GM23338 (cell line): ENCODE data around the gene FAM20A. TPM values are rescaled to one million over a fixed set of nuclear protein-coding genes. Genes with fewer than 3 reads are reported as not detected.
"Not testable (repeated sequence)": the region's sequence is repeated elsewhere in the genome, so short reads cannot be mapped to it uniquely, and the experiment has no call there.

ENCODE experiments used
- ATAC-seq: fragments of 200-7000 bp; cut with Tn5 transposase; 3 replicates; pipeline ENCODE4 v1.9.1; 2020
- DNase-seq: peaks from one replicate; pipeline ENCODE4 v3.0.0-alpha.2; 2015; ENCODE audit warnings: low spot score
- H2AFZ ChIP-seq: fragments of 200-600 bp; sonication (generic); 2 replicates; pipeline ENCODE4 v1.8.0; 2016; ENCODE audit warnings: antibody characterized with exemption, mild to moderate bottlenecking, moderate library complexity
- H3F3A ChIP-seq: fragments of 200-600 bp; sonication (generic); replicated peaks from 2 replicates; pipeline ENCODE4 v1.8.0; 2017; ENCODE audit warnings: antibody characterized with exemption, mixed run types, low read depth
- H3K27ac ChIP-seq: fragments of 200-600 bp; sonication (generic); 2 replicates; pipeline ENCODE4 v1.6.1; 2016; ENCODE audit warnings: low read depth
- H3K27me3 ChIP-seq: fragments of 200-600 bp; sonication (generic); 2 replicates; pipeline ENCODE4 v1.8.0; 2016; ENCODE audit warnings: mild to moderate bottlenecking, mixed run types, moderate library complexity; ENCODE audit not compliant: insufficient read depth
- H3K36me3 ChIP-seq: fragments of 200-600 bp; sonication (generic); 2 replicates; pipeline ENCODE4 v1.8.0; 2016; ENCODE audit warnings: mild to moderate bottlenecking; ENCODE audit not compliant: insufficient read depth
- H3K4me1 ChIP-seq: fragments of 200-600 bp; sonication (generic); 2 replicates; pipeline ENCODE4 v1.8.0; 2016; ENCODE audit warnings: mild to moderate bottlenecking, moderate library complexity; ENCODE audit not compliant: insufficient read depth
- H3K4me2 ChIP-seq: fragments of 200-600 bp; sonication (generic); 2 replicates; pipeline ENCODE4 v1.7.1; 2017; ENCODE audit warnings: mixed run types
- H3K4me3 ChIP-seq: fragments of 200-600 bp; sonication (generic); 2 replicates; pipeline ENCODE4 v1.6.1; 2016; ENCODE audit warnings: mixed run types
- H3K79me2 ChIP-seq: fragments of 200-600 bp; sonication (generic); replicated peaks from 2 replicates; pipeline ENCODE4 v1.8.0; 2017; ENCODE audit warnings: mild to moderate bottlenecking; ENCODE audit not compliant: insufficient read depth
- H3K9me2 ChIP-seq: fragments of 200-600 bp; sonication (generic); 2 replicates; pipeline ENCODE4 v1.8.0; 2017; ENCODE audit not compliant: insufficient read depth
- H4K20me1 ChIP-seq: fragments of 200-600 bp; sonication (generic); replicated peaks from 2 replicates; pipeline ENCODE4 v1.8.0; 2017; ENCODE audit warnings: mild to moderate bottlenecking; ENCODE audit not compliant: insufficient read depth
- H3K27ac Mint-ChIP-seq: 2 replicates; pipeline ENCODE4 v1.8.0; 2020; ENCODE audit warnings: inconsistent platforms, mild to moderate bottlenecking, moderate library complexity, mixed read lengths
- H3K27me3 Mint-ChIP-seq: 3 replicates; pipeline ENCODE4 v1.8.0; 2022; ENCODE audit warnings: low read depth, mild to moderate bottlenecking, moderate library complexity, mixed read lengths, inconsistent platforms; ENCODE audit not compliant: insufficient read depth, poor library complexity
- H3K36me3 Mint-ChIP-seq: 3 replicates; pipeline ENCODE4 v1.8.0; 2021; ENCODE audit warnings: low read depth, mild to moderate bottlenecking, inconsistent platforms, moderate library complexity, mixed read lengths
- H3K4me1 Mint-ChIP-seq: 3 replicates; pipeline ENCODE4 v1.8.0; 2020; ENCODE audit warnings: mild to moderate bottlenecking, inconsistent platforms, mixed read lengths
- H3K4me3 Mint-ChIP-seq: 3 replicates; pipeline ENCODE4 v1.8.0; 2021; ENCODE audit warnings: moderate library complexity, mild to moderate bottlenecking, inconsistent platforms, mixed read lengths
- H3K9me3 Mint-ChIP-seq: 3 replicates; pipeline ENCODE4 v1.8.0; 2020; ENCODE audit warnings: moderate library complexity, mild to moderate bottlenecking, inconsistent platforms, mixed read lengths
- ZNF331 ChIP-seq: fragments of 250-450 bp; sonication (Bioruptor Pico); IDR thresholded peaks from 2 replicates; pipeline ENCODE4 v1.5.0; 2020; ENCODE audit warnings: low read depth, mild to moderate bottlenecking, moderate library complexity
- polyA plus RNA-seq: library from polyadenylated mRNA; unstranded; fragments of >200 nt; fragmentation: Nextera tagmentation; extraction: Ambion mirVana; gene quantifications from 2 replicates; pipeline ENCODE4 v1.2.1, GENCODE V29; 2016
- total RNA-seq: library from RNA; depleted of rRNA; stranded (reverse); fragments of >200 nt; shearing (Covaris generic); gene quantifications from 2 replicates; pipeline ENCODE4 v1.2.3, GENCODE V29; 2014
- TF ChIP-seq, protein P1 (sequence below): fragments of 250-450 bp; sonication (Bioruptor Pico); IDR thresholded peaks from 2 replicates; pipeline ENCODE4 v1.5.0; 2020; ENCODE audit warnings: mild to moderate bottlenecking, moderate library complexity
- TF ChIP-seq, protein P2 (sequence below), 2 experiments: fragments of 200-600 bp in 1 of 2; sonication (generic) in 1 of 2; conservative IDR thresholded peaks; 2 replicates each; pipeline versions ENCODE4 v1.5.1 to v1.6.1; 2016 to 2017; ENCODE audit warnings: antibody characterized with exemption in 2 of 2, low read depth in 2 of 2, mild to moderate bottlenecking in 2 of 2, moderate library complexity in 1 of 2

The FAM20A gene
- total and polyA plus RNA-seq, 2 experiments from 2014 or later: 1.3 to 1.6 TPM

DNA sequence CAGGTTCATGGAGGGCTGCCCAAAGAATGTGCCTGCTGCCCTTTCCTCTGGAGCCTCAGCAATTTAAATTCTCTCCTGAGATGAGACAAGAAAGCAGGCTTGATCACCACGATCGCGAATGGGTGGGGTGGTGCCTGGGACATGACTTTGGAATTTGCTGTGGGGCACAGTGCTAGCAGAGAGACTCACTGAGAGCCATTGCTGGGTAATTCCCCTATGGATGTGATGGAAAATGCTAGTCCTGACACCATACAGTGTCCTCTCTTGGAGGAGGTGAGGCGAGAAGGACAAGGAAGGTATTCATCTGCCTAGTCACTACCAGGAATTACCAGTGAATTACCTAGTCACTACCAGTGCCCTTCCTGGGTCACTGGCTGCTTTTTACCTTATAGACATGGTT is 15.5 kb downstream of the FAM20A start (continued):
- TF ChIP-seq, protein P1, sequence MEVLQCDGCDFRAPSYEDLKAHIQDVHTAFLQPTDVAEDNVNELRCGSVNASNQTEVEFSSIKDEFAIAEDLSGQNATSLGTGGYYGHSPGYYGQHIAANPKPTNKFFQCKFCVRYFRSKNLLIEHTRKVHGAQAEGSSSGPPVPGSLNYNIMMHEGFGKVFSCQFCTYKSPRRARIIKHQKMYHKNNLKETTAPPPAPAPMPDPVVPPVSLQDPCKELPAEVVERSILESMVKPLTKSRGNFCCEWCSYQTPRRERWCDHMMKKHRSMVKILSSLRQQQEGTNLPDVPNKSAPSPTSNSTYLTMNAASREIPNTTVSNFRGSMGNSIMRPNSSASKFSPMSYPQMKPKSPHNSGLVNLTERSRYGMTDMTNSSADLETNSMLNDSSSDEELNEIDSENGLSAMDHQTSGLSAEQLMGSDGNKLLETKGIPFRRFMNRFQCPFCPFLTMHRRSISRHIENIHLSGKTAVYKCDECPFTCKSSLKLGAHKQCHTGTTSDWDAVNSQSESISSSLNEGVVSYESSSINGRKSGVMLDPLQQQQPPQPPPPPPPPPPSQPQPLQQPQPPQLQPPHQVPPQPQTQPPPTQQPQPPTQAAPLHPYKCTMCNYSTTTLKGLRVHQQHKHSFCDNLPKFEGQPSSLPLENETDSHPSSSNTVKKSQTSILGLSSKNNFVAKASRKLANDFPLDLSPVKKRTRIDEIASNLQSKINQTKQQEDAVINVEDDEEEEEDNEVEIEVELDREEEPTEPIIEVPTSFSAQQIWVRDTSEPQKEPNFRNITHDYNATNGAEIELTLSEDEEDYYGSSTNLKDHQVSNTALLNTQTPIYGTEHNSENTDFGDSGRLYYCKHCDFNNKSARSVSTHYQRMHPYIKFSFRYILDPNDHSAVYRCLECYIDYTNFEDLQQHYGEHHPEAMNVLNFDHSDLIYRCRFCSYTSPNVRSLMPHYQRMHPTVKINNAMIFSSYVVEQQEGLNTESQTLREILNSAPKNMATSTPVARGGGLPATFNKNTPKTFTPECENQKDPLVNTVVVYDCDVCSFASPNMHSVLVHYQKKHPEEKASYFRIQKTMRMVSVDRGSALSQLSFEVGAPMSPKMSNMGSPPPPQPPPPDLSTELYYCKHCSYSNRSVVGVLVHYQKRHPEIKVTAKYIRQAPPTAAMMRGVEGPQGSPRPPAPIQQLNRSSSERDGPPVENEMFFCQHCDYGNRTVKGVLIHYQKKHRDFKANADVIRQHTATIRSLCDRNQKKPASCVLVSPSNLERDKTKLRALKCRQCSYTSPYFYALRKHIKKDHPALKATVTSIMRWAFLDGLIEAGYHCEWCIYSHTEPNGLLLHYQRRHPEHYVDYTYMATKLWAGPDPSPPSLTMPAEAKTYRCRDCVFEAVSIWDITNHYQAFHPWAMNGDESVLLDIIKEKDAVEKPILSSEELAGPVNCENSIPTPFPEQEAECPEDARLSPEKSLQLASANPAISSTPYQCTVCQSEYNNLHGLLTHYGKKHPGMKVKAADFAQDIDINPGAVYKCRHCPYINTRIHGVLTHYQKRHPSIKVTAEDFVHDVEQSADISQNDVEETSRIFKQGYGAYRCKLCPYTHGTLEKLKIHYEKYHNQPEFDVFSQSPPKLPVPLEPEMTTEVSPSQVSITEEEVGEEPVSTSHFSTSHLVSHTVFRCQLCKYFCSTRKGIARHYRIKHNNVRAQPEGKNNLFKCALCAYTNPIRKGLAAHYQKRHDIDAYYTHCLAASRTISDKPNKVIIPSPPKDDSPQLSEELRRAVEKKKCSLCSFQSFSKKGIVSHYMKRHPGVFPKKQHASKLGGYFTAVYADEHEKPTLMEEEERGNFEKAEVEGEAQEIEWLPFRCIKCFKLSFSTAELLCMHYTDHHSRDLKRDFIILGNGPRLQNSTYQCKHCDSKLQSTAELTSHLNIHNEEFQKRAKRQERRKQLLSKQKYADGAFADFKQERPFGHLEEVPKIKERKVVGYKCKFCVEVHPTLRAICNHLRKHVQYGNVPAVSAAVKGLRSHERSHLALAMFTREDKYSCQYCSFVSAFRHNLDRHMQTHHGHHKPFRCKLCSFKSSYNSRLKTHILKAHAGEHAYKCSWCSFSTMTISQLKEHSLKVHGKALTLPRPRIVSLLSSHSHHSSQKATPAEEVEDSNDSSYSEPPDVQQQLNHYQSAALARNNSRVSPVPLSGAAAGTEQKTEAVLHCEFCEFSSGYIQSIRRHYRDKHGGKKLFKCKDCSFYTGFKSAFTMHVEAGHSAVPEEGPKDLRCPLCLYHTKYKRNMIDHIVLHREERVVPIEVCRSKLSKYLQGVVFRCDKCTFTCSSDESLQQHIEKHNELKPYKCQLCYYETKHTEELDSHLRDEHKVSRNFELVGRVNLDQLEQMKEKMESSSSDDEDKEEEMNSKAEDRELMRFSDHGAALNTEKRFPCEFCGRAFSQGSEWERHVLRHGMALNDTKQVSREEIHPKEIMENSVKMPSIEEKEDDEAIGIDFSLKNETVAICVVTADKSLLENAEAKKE (CRISPR knock-in tag): no peak
- TF ChIP-seq ZNF331 (CRISPR knock-in tag): no peak

DNA sequence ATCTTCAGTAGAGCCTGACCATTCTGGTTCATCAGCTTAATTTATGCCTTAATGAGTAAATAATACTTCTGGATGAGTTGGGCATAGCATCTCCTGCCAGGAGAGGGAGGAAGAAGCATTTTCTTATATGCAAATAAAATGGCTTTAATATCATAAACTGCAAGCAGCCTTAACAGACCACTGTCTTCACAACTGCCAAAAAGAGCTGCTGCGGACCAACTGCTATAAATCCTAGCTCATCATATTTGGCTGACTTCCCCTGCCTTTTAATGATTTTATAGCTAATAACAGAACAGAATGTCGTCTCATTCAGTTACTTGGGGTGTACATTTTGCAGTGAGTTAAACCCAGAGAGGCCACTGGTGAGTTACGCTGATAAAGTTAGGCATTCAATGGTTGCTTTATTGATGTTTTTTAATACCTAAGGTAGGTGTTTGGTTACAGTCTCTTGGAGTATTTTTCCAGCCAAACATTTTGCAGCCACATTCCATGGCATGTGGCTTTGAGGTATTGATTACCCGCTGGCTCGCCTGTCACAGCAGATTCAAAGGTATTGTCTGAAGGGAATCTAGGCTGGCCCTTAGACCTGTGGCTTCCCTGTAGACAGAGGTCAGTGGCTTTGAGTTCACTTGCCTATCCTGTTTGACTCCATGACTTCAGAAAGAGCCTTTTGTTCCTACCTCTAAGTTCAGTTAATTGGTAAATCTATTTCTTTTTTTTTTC is 16.4 kb downstream of the FAM20A start:
- H3K9me2 ChIP-seq: no peaks in the 10 kb centered on the region; the same call in 1 of the 2 replicates
- Mint-ChIP-seq H3K4me3 (no peak overlapping the region), H3K27me3 (peaks cover 5% of the 10 kb centered on the region), H3K36me3 (peaks cover 4% of the 10 kb centered on the region; the same call in 2 of the 3 replicates), H3K4me1 (no peaks in the 10 kb centered on the region), H3K27ac (no peak overlapping the region), H3K9me3 (peaks cover 5% of the 10 kb centered on the region; the same call in 2 of the 3 replicates)
- no peaks in the 10 kb centered on the region for H3F3A ChIP-seq
- TF ChIP-seq, protein P2, sequence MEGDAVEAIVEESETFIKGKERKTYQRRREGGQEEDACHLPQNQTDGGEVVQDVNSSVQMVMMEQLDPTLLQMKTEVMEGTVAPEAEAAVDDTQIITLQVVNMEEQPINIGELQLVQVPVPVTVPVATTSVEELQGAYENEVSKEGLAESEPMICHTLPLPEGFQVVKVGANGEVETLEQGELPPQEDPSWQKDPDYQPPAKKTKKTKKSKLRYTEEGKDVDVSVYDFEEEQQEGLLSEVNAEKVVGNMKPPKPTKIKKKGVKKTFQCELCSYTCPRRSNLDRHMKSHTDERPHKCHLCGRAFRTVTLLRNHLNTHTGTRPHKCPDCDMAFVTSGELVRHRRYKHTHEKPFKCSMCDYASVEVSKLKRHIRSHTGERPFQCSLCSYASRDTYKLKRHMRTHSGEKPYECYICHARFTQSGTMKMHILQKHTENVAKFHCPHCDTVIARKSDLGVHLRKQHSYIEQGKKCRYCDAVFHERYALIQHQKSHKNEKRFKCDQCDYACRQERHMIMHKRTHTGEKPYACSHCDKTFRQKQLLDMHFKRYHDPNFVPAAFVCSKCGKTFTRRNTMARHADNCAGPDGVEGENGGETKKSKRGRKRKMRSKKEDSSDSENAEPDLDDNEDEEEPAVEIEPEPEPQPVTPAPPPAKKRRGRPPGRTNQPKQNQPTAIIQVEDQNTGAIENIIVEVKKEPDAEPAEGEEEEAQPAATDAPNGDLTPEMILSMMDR (conservative IDR thresholded peaks at IDR 0.05; ENCODE audit: low read depth in 2 of 2): no peak
- no peaks in the 10 kb centered on the region for H4K20me1 ChIP-seq
- no peaks in the 10 kb centered on the region; the same call in 1 of the 2 replicates for H3K36me3 ChIP-seq
- H3K27me3 ChIP-seq: no peaks in the 10 kb centered on the region
- H2AFZ ChIP-seq: no peak overlapping the region
- ATAC-seq (no peak), DNase-seq (no peak)
- H3K4me3 ChIP-seq: no peak overlapping the region
- no peak overlapping the region for H3K27ac ChIP-seq
- no peak overlapping the region for H3K4me2 ChIP-seq
- no peaks in the 10 kb centered on the region for H3K79me2 ChIP-seq
- no peaks in the 10 kb centered on the region for H3K4me1 ChIP-seq

DNA sequence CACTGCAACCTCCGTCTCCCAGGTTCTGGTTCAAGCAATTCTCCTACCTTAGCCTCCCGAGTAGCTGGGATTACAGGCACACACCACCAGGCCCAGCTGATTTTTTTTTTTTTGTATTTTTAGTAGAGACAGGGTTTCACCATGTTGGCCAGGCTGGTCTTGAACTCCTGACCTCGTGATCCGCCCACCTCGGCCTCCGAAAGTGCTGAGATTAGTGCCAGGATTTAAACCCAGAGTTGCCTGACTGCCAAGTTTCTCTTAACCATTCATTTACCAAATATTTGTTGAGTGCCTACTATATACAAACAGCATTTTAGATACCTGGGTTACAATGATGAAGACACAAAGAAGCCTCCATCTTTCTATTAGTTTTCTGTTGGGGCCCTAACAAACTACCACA is 18.3 kb downstream of the FAM20A start:
- H3K4me1 ChIP-seq, H3K36me3 ChIP-seq, DNase-seq, H3K27me3 ChIP-seq, H3K79me2 ChIP-seq, H3K9me3 Mint-ChIP-seq, H3K4me1 Mint-ChIP-seq, H3K27me3 Mint-ChIP-seq, H3K4me3 Mint-ChIP-seq, H3K4me2 ChIP-seq, H4K20me1 ChIP-seq, H2AFZ ChIP-seq, H3K36me3 Mint-ChIP-seq, H3K27ac Mint-ChIP-seq, H3K9me2 ChIP-seq, H3K4me3 ChIP-seq, ATAC-seq, H3F3A ChIP-seq, H3K27ac ChIP-seq: not testable (repeated sequence)
